Measurements from ENCODE around the gene ATP2B1. TPM values are rescaled to one million over a fixed set of nuclear protein-coding genes. Genes with fewer than 3 reads are reported as not detected.
A peak's percentile ranks its signal among the peaks of the same experiment; 100 is the strongest.

The ATP2B1 gene
- total and polyA plus RNA-seq, 4 donors = 8.5 to 120 (median 24.5) TPM

GRCh38 chr12:89717759-89718523 is 9.3 kb upstream of the ATP2B1 start:
- TF ChIP-seq CTCF (IDR thresholded peaks at IDR 0.05; ENCODE audit: control extremely low read depth, extremely low read depth) = no peak
- Histone ChIP-seq H3K4me3 (no peak overlapping the region), H3K27me3 (ENCODE audit: control insufficient read depth in 3 of 3, insufficient read depth in 3 of 3, low read length in 2 of 3) (no peaks in the 10 kb centered on the region), H3K9ac (ENCODE audit: insufficient read depth in 1 of 2, low read length in 2 of 2) (no peak overlapping the region), H3K4me1 (ENCODE audit: control insufficient read depth in 5 of 5, insufficient read depth in 5 of 5, low read length in 5 of 5) (no peaks in the 10 kb centered on the region), H3K27ac (ENCODE audit: low read depth in 1 of 2, low read length in 1 of 2) (no peak overlapping the region), H3K9me3 (ENCODE audit: control insufficient read depth in 4 of 4, insufficient read depth in 3 of 4, low read length in 3 of 4) (peaks cover 0 to 4% (median 0%) of the 10 kb centered on the region in 4 donors), H3K36me3 (ENCODE audit: control insufficient read depth in 4 of 4, insufficient read depth in 4 of 4, low read length in 4 of 4) (no peaks in the 10 kb centered on the region)
- DNase-seq (peak in 1 of 3 donors; percentile 51), ATAC-seq (ENCODE audit: insufficient read depth, low FRiP score) (no peak)
- WGBS, 2 donors = 84 to 89% methylated on average over 2 of the region's 2 CpGs

DNA sequence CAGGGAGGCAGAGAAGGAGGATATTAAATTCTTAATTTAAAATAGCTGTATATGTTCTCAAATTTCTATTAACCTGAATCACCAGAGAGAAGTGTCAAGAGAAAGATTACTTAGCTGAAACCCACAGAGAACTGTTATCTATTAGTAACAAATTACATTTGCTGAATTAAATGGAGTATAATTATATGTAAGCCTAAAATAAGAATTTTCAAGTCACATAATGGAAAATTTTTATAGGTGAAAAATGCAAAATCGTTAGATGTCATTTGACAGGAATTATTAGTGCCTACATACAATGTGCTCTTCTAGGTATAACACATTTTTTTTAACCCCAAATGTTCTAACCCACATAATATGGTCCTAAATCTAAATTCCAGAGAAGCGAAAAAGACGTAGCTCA is 4.1 kb upstream of the ATP2B1 start:
- H3K36me3 ChIP-seq (ENCODE audit: control insufficient read depth in 4 of 4, insufficient read depth in 4 of 4, low read length in 4 of 4) = peaks cover 0 to 5% (median 0%) of the 10 kb centered on the region in 4 donors
- no peaks in the 10 kb centered on the region for H3K27me3 ChIP-seq (ENCODE audit: control insufficient read depth in 3 of 3, insufficient read depth in 3 of 3, low read length in 2 of 3)
- H3K9ac ChIP-seq (ENCODE audit: insufficient read depth in 1 of 2, low read length in 2 of 2) = no peak overlapping the region
- no peak overlapping the region for H3K27ac ChIP-seq (ENCODE audit: low read depth in 1 of 2, low read length in 1 of 2)
- H3K4me3 ChIP-seq = no peak overlapping the region
- H3K4me1 ChIP-seq (ENCODE audit: control insufficient read depth in 5 of 5, insufficient read depth in 5 of 5, low read length in 5 of 5) = peaks cover 0 to 11% (median 0%) of the 10 kb centered on the region in 5 donors
- WGBS, 2 donors = 93 to 95% methylated on average over 3 of the region's 3 CpGs
- TF ChIP-seq CTCF (IDR thresholded peaks at IDR 0.05; ENCODE audit: control extremely low read depth, extremely low read depth) = no peak
- DNase-seq (no peak), ATAC-seq (ENCODE audit: insufficient read depth, low FRiP score) (no peak)
- H3K9me3 ChIP-seq (ENCODE audit: control insufficient read depth in 4 of 4, insufficient read depth in 3 of 4, low read length in 3 of 4) = peaks cover 0 to 4% (median 0%) of the 10 kb centered on the region in 4 donors

DNA sequence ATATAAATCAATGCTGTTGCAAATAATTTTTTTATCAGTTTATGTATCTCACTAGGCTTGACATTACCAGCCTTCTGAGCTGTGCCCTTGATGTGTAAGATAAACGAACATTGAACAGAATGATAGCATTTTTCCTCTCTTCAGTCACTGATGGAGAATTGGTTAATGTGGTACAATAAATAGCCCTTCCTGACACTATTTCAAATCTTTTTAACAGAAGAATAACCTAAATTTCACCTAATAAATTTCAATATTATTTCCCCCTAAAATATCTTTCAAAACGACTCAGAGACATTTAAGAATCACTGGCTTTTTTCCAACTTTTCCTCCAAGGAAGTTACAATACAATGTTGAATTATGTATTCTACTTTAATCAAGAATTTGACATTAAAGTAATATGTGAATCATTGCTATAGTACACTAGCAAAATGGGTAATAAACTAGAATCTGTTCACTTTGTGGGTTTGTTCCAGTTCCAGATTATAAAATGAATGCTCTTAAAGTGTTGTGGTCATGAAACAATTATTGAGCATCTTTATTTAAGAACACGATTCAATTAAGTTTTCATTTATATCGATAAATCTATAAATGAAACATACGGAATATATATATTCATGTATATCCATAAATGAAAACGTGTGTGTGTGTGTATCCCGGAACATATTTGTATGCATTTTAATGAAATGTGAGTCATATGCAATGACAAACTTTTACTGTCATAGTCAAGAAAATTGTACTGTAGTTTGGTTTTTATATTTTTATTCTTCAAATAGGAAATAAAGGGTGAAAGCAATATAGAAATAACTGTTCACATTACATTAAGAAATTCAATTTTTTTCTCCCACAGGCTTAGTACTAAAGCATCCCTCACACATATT is 2.5 kb upstream of the ATP2B1 start:
- peak overlapping the region in 1 of 2 donors; percentile 83 for H3K9ac ChIP-seq (ENCODE audit: insufficient read depth in 1 of 2, low read length in 2 of 2)

More for the DNA sequence above, 2.5 kb upstream of the ATP2B1 start:
- TF ChIP-seq CTCF (IDR thresholded peaks at IDR 0.05; ENCODE audit: control extremely low read depth, extremely low read depth) = no peak
- no peaks in the 10 kb centered on the region for H3K27me3 ChIP-seq (ENCODE audit: control insufficient read depth in 3 of 3, insufficient read depth in 3 of 3, low read length in 2 of 3)
- ATAC-seq (ENCODE audit: insufficient read depth, low FRiP score) (no peak), DNase-seq (peak in 2 of 3 donors; percentile 50)
- WGBS, 2 donors = 80 to 85% methylated on average over 7 of the region's 7 CpGs
- H3K4me3 ChIP-seq = no peak overlapping the region
- peaks cover 0 to 24% (median 2%) of the 10 kb centered on the region in 5 donors for H3K4me1 ChIP-seq (ENCODE audit: control insufficient read depth in 5 of 5, insufficient read depth in 5 of 5, low read length in 5 of 5)
- H3K27ac ChIP-seq (ENCODE audit: low read depth in 1 of 2, low read length in 1 of 2) = no peak overlapping the region
- peaks cover 0 to 5% (median 0%) of the 10 kb centered on the region in 4 donors for H3K36me3 ChIP-seq (ENCODE audit: control insufficient read depth in 4 of 4, insufficient read depth in 4 of 4, low read length in 4 of 4)
- peaks cover 0 to 4% (median 0%) of the 10 kb centered on the region in 4 donors for H3K9me3 ChIP-seq (ENCODE audit: control insufficient read depth in 4 of 4, insufficient read depth in 3 of 4, low read length in 3 of 4)

Measured in lung (tissue), 12 donors.